ENCODE results near the gene DENND1C. TPM values are rescaled to one million over a fixed set of nuclear protein-coding genes. Genes with fewer than 3 reads are reported as not detected.

DENND1C gene
- total RNA-seq, 1 donor from 2014 or later: 1.5 TPM

GRCh38 chr19:6442087-6442688, 39.4 kb downstream of the DENND1C start:
- Mint-ChIP-seq H3K4me3 (ENCODE audit: unreplicated experiment) (no peak overlapping the region), H3K36me3 (ENCODE audit: low read depth, unreplicated experiment) (peaks cover 6% of the 10 kb centered on the region), H3K27me3 (ENCODE audit: unreplicated experiment) (peaks cover 1% of the 10 kb centered on the region)

GRCh38 chr19:6440905-6441304, 40.7 kb downstream of the DENND1C start:
- no peak overlapping the region for H3K27ac Mint-ChIP-seq (ENCODE audit: unreplicated experiment)
- H3K4me3 Mint-ChIP-seq (ENCODE audit: unreplicated experiment): peak overlapping the region; percentile 8

More at GRCh38 chr19:6442087-6442688, 39.4 kb downstream of the DENND1C start:
- no peaks in the 10 kb centered on the region for H3K4me1 Mint-ChIP-seq (ENCODE audit: unreplicated experiment)
- no peaks in the 10 kb centered on the region for H3K9me3 Mint-ChIP-seq (ENCODE audit: unreplicated experiment)
- H3K27ac Mint-ChIP-seq (ENCODE audit: unreplicated experiment): no peak overlapping the region
- no peak for TF ChIP-seq CTCF (IDR thresholded peaks at IDR 0.05; ENCODE audit: unreplicated experiment)
- DNase-seq (ENCODE audit: low spot score): no peak

GRCh38 chr19:6439743-6440142, 41.8 kb downstream of the DENND1C start:
- TF ChIP-seq CTCF (IDR thresholded peaks at IDR 0.05; ENCODE audit: unreplicated experiment): no peak
- DNase-seq (ENCODE audit: low spot score): no peak
- Mint-ChIP-seq H3K27ac (ENCODE audit: unreplicated experiment) (no peak overlapping the region), H3K4me3 (ENCODE audit: unreplicated experiment) (no peak overlapping the region), H3K27me3 (ENCODE audit: unreplicated experiment) (peaks cover 1% of the 10 kb centered on the region), H3K9me3 (ENCODE audit: unreplicated experiment) (no peaks in the 10 kb centered on the region), H3K4me1 (ENCODE audit: unreplicated experiment) (no peaks in the 10 kb centered on the region), H3K36me3 (ENCODE audit: low read depth, unreplicated experiment) (no peaks in the 10 kb centered on the region)

More at GRCh38 chr19:6440905-6441304, 40.7 kb downstream of the DENND1C start:
- Mint-ChIP-seq H3K4me1 (ENCODE audit: unreplicated experiment) (no peaks in the 10 kb centered on the region), H3K27me3 (ENCODE audit: unreplicated experiment) (peaks cover 1% of the 10 kb centered on the region), H3K9me3 (ENCODE audit: unreplicated experiment) (no peaks in the 10 kb centered on the region), H3K36me3 (ENCODE audit: low read depth, unreplicated experiment) (no peaks in the 10 kb centered on the region)
- DNase-seq (ENCODE audit: low spot score): no peak
- no peak for TF ChIP-seq CTCF (IDR thresholded peaks at IDR 0.05; ENCODE audit: unreplicated experiment)

GRCh38 chr19:6433663-6434062, 47.9 kb downstream of the DENND1C start, which contains the start of gene SLC25A41:
Gene SLC25A41, minus strand, starts transcription at chr19:6433763. Its CDS starts 70 bp downstream, at chr19:6433693.
- no peak for TF ChIP-seq CTCF (IDR thresholded peaks at IDR 0.05; ENCODE audit: unreplicated experiment)
- no peak within 1 kb of the TSS for H3K4me3 Mint-ChIP-seq (ENCODE audit: unreplicated experiment)
- H3K4me1 Mint-ChIP-seq (ENCODE audit: unreplicated experiment): no peaks in the 10 kb centered on the region
- H3K36me3 Mint-ChIP-seq (ENCODE audit: low read depth, unreplicated experiment): no peaks in the 10 kb centered on the region
- H3K9me3 Mint-ChIP-seq (ENCODE audit: unreplicated experiment): no peaks in the 10 kb centered on the region
- H3K27ac Mint-ChIP-seq (ENCODE audit: unreplicated experiment): no peak within 1 kb of the TSS
- H3K27me3 Mint-ChIP-seq (ENCODE audit: unreplicated experiment): peaks cover 5% of the 10 kb centered on the region
- DNase-seq (ENCODE audit: low spot score): no peak

- Mint-ChIP-seq H3K4me3 (ENCODE audit: unreplicated experiment) (no peak overlapping the region), H3K27ac (ENCODE audit: unreplicated experiment) (no peak overlapping the region)
- DNase-seq (ENCODE audit: low spot score): no peak
Measured at GRCh38 chr19:6433165-6433564, 48.4 kb downstream of the DENND1C start.

More at GRCh38 chr19:6433165-6433564, 48.4 kb downstream of the DENND1C start:
- no peaks in the 10 kb centered on the region for H3K9me3 Mint-ChIP-seq (ENCODE audit: unreplicated experiment)
- H3K4me1 Mint-ChIP-seq (ENCODE audit: unreplicated experiment): no peaks in the 10 kb centered on the region
- no peaks in the 10 kb centered on the region for H3K36me3 Mint-ChIP-seq (ENCODE audit: low read depth, unreplicated experiment)
- H3K27me3 Mint-ChIP-seq (ENCODE audit: unreplicated experiment): peaks cover 5% of the 10 kb centered on the region
- no peak for TF ChIP-seq CTCF (IDR thresholded peaks at IDR 0.05; ENCODE audit: unreplicated experiment)
